Endothelial cell of umbilical vein (primary cell): Measurements from ENCODE around the gene ADGRD2.

Experiments
- EZH2 ChIP-seq: IDR thresholded peaks from 2 replicates; pipeline ENCODE4 v1.6.1; 2012; ENCODE audit warnings: borderline replicate concordance, low read depth, mild to moderate bottlenecking, moderate library complexity, low read length, inconsistent platforms; ENCODE audit not compliant: severe bottlenecking
- JUN ChIP-seq: IDR thresholded peaks from 2 replicates; pipeline ENCODE4 v1.6.1; 2011; ENCODE audit warnings: borderline replicate concordance, low read depth; ENCODE audit not compliant: insufficient read length, insufficient read depth
- POLR2A ChIP-seq: IDR thresholded peaks from 2 replicates; pipeline ENCODE4 v1.6.1; 2012; ENCODE audit warnings: low read depth, mild to moderate bottlenecking, control low read depth, low read length
- POLR2AphosphoS5 ChIP-seq: IDR thresholded peaks from 2 replicates; pipeline ENCODE4 v1.6.1; 2012; ENCODE audit warnings: low read depth, mild to moderate bottlenecking, control low read depth, low read length, moderate library complexity; ENCODE audit not compliant: insufficient read depth
- TF ChIP-seq, protein P1 (sequence below), 2 donors: IDR thresholded peaks; 1 replicate in 1 of 2; 2 replicates in 1 of 2; pipeline ENCODE4 v1.5.1; 2011; ENCODE audit warnings: low read length in 2 of 2, mild to moderate bottlenecking in 2 of 2, moderate library complexity in 2 of 2, control low read depth in 1 of 2, inconsistent platforms in 1 of 2, low read depth in 1 of 2; ENCODE audit not compliant: insufficient read depth in 1 of 2; ENCODE audit errors: extremely low read depth in 1 of 2
- TF ChIP-seq, protein P2 (sequence below): IDR thresholded peaks from 2 replicates; pipeline ENCODE4 v1.6.1; 2011; ENCODE audit not compliant: insufficient read depth, insufficient read length

- TF ChIP-seq POLR2A = no peak
- no peak for TF ChIP-seq EZH2
- TF ChIP-seq, protein P1, sequence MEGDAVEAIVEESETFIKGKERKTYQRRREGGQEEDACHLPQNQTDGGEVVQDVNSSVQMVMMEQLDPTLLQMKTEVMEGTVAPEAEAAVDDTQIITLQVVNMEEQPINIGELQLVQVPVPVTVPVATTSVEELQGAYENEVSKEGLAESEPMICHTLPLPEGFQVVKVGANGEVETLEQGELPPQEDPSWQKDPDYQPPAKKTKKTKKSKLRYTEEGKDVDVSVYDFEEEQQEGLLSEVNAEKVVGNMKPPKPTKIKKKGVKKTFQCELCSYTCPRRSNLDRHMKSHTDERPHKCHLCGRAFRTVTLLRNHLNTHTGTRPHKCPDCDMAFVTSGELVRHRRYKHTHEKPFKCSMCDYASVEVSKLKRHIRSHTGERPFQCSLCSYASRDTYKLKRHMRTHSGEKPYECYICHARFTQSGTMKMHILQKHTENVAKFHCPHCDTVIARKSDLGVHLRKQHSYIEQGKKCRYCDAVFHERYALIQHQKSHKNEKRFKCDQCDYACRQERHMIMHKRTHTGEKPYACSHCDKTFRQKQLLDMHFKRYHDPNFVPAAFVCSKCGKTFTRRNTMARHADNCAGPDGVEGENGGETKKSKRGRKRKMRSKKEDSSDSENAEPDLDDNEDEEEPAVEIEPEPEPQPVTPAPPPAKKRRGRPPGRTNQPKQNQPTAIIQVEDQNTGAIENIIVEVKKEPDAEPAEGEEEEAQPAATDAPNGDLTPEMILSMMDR (IDR thresholded peaks at IDR 0.05; ENCODE audit: extremely low read depth in 1 of 2, insufficient read depth in 1 of 2, low read depth in 1 of 2, low read length in 2 of 2) = no peak
- TF ChIP-seq, protein P2, sequence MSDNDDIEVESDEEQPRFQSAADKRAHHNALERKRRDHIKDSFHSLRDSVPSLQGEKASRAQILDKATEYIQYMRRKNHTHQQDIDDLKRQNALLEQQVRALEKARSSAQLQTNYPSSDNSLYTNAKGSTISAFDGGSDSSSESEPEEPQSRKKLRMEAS = no peak
- no peak for TF ChIP-seq POLR2AphosphoS5
- no peak for TF ChIP-seq JUN
These were observed 8.2 kb downstream of the ADGRD2 start for GRCh38 chr9:124458441-124458840.
